ENCODE measurements around the gene TDRD7.

DNA sequence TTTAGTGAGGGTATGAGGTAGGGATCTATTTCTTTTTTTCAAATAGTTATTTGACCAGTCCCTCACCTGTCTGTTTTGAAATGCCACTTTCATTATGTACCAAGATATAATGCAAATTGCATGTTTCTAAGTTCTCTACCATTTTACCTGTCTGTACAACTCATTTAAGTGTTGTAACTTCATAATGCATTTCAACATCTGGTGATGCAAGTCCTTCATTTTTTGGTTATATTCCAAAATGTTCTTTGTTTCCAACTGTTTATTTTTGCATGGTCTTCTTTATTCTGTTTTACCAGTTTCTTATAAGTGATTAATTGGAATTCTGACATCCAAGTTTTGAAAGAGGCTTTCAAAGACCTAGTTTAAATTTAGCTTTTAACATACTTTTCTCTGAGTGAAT is 26.8 kb downstream of the TDRD7 start:
- TF ChIP-seq, protein P1, sequence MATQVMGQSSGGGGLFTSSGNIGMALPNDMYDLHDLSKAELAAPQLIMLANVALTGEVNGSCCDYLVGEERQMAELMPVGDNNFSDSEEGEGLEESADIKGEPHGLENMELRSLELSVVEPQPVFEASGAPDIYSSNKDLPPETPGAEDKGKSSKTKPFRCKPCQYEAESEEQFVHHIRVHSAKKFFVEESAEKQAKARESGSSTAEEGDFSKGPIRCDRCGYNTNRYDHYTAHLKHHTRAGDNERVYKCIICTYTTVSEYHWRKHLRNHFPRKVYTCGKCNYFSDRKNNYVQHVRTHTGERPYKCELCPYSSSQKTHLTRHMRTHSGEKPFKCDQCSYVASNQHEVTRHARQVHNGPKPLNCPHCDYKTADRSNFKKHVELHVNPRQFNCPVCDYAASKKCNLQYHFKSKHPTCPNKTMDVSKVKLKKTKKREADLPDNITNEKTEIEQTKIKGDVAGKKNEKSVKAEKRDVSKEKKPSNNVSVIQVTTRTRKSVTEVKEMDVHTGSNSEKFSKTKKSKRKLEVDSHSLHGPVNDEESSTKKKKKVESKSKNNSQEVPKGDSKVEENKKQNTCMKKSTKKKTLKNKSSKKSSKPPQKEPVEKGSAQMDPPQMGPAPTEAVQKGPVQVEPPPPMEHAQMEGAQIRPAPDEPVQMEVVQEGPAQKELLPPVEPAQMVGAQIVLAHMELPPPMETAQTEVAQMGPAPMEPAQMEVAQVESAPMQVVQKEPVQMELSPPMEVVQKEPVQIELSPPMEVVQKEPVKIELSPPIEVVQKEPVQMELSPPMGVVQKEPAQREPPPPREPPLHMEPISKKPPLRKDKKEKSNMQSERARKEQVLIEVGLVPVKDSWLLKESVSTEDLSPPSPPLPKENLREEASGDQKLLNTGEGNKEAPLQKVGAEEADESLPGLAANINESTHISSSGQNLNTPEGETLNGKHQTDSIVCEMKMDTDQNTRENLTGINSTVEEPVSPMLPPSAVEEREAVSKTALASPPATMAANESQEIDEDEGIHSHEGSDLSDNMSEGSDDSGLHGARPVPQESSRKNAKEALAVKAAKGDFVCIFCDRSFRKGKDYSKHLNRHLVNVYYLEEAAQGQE (IDR thresholded peaks at IDR 0.05; ENCODE audit: borderline replicate concordance): no peak
- no peak for TF ChIP-seq CTCF (IDR thresholded peaks at IDR 0.05; ENCODE audit: poor library complexity, severe bottlenecking)
